B cell (primary cell): Measurements from ENCODE around the gene PRDM10. TPM values are rescaled to one million over a fixed set of nuclear protein-coding genes. Genes with fewer than 3 reads are reported as not detected.
A peak's percentile ranks its signal among the peaks of the same experiment; 100 is the strongest.

Source experiments
- ATAC-seq: fragments of 200-7000 bp; cut with Tn5 transposase; one replicate; pipeline ENCODE4 v1.10.0; 2021; ENCODE audit warnings: low read depth, mild to moderate bottlenecking, moderate number of reproducible peaks, moderate library complexity
- CTCF ChIA-PET: fragments of 350-600 bp; sonication (Branson Sonifier 250); formaldehyde crosslinking; loops from one replicate; lab custom pipeline; 2021; ENCODE audit warnings: antibody characterized with exemption, inconsistent platforms; lab: Charles Lee
- POLR2A ChIA-PET: fragments of 350-600 bp; sonication (Branson Sonifier 250); formaldehyde crosslinking; loops from one replicate; lab custom pipeline; 2021; ENCODE audit warnings: antibody characterized with exemption; lab: Charles Lee
- DNase-seq: peaks from one replicate; pipeline ENCODE4 v3.0.0; 2013
- H2AFZ ChIP-seq: 2 replicates; pipeline ENCODE4 v1.6.1; 2012; ENCODE audit warnings: mild to moderate bottlenecking, low read depth, low read length; ENCODE audit not compliant: insufficient read depth, poor library complexity, severe bottlenecking
- H3K27ac ChIP-seq, 2 donors: 1 replicate in 1 of 2; 2 replicates in 1 of 2; pipeline ENCODE4 v1.5.1; 2012 to 2013; ENCODE audit warnings: low read length in 2 of 2, mild to moderate bottlenecking in 2 of 2, moderate library complexity in 1 of 2
- H3K27me3 ChIP-seq, 4 experiments: fragments of 200-600 bp in 1 of 4; sonication (generic) in 1 of 4; replicated peaks in 1 of 4; 1 replicate in 2 of 4; 2 replicates in 2 of 4; pipeline versions ENCODE4 v1.6.1 to v1.7.0; 2013 to 2016; ENCODE audit warnings: low read length in 3 of 4, mild to moderate bottlenecking in 2 of 4, mixed read lengths in 1 of 4, moderate library complexity in 1 of 4; ENCODE audit not compliant: insufficient read depth in 4 of 4, control insufficient read depth in 3 of 4; ENCODE audit errors: control extremely low read depth in 1 of 4
- H3K36me3 ChIP-seq, 2 experiments: replicated peaks in 1 of 2; 1 replicate in 1 of 2; 2 replicates in 1 of 2; pipeline versions ENCODE4 v1.6.1 to v1.7.1; 2013; ENCODE audit warnings: low read length in 1 of 2; ENCODE audit not compliant: insufficient read depth in 2 of 2, control insufficient read depth in 1 of 2; ENCODE audit errors: control extremely low read depth in 1 of 2, extremely low read depth in 1 of 2
- H3K4me1 ChIP-seq, 2 donors: fragments of 200-600 bp in 1 of 2; sonication (generic) in 1 of 2; 1 replicate in 1 of 2; 2 replicates in 1 of 2; pipeline versions ENCODE4 v1.5.1 to v1.6.1; 2013 to 2017; ENCODE audit warnings: low read length in 2 of 2; ENCODE audit not compliant: control insufficient read depth in 2 of 2, insufficient read depth in 2 of 2
- H3K4me2 ChIP-seq: replicated peaks from 2 replicates; pipeline ENCODE3; 2012; ENCODE audit warnings: mild to moderate bottlenecking, low read depth, low read length; ENCODE audit not compliant: poor library complexity, severe bottlenecking
- H3K4me3 ChIP-seq, 5 experiments: fragments of 200-600 bp in 1 of 5; sonication (generic) in 1 of 5; 1 replicate in 3 of 5; 2 replicates in 2 of 5; pipeline versions ENCODE4 v1.5.1 to v1.7.0; 2011 to 2016; ENCODE audit warnings: low read length in 4 of 5, mild to moderate bottlenecking in 4 of 5, low read depth in 2 of 5, control low read depth in 1 of 5, moderate library complexity in 1 of 5; ENCODE audit not compliant: insufficient read depth in 1 of 5; ENCODE audit errors: control extremely low read depth in 1 of 5, extremely low read depth in 1 of 5
- H3K79me2 ChIP-seq: fragments of 200-600 bp; sonication (generic); one replicate; pipeline ENCODE4 v1.6.0; 2016; ENCODE audit warnings: low read length; ENCODE audit not compliant: control insufficient read depth, insufficient read depth
- H3K9ac ChIP-seq: fragments of 200-600 bp; sonication (generic); 2 replicates; pipeline ENCODE4 v1.6.1; 2017; ENCODE audit warnings: mild to moderate bottlenecking, low read length, moderate library complexity
- H3K9me3 ChIP-seq, 3 donors: one replicate each; pipeline versions ENCODE4 v1.6.1 to v1.7.1; 2013; ENCODE audit warnings: low read length in 2 of 3; ENCODE audit not compliant: control insufficient read depth in 2 of 3, insufficient read depth in 1 of 3; ENCODE audit errors: control extremely low read depth in 1 of 3
- H4K20me1 ChIP-seq: 2 replicates; pipeline ENCODE4 v1.6.0; 2012; ENCODE audit warnings: mild to moderate bottlenecking, low read length; ENCODE audit not compliant: insufficient read depth, control insufficient read depth, poor library complexity, severe bottlenecking
- H3K27ac Mint-ChIP-seq: one replicate; pipeline ENCODE4 v1.8.0; 2021; ENCODE audit warnings: mixed read lengths
- H3K27me3 Mint-ChIP-seq: one replicate; pipeline ENCODE4 v1.8.0; 2021; ENCODE audit warnings: mixed read lengths
- H3K4me1 Mint-ChIP-seq: one replicate; pipeline ENCODE4 v1.8.0; 2021; ENCODE audit warnings: mixed read lengths
- H3K4me3 Mint-ChIP-seq: one replicate; pipeline ENCODE4 v1.8.0; 2021; ENCODE audit warnings: mixed read lengths
- H3K9me3 Mint-ChIP-seq: one replicate; pipeline ENCODE4 v1.8.0; 2022; ENCODE audit warnings: mixed read lengths; ENCODE audit not compliant: insufficient read depth
- EZH2 ChIP-seq: IDR thresholded peaks from 2 replicates; pipeline ENCODE4 v1.6.1; 2012; ENCODE audit warnings: borderline replicate concordance, low read depth, mild to moderate bottlenecking, moderate library complexity, low read length; ENCODE audit not compliant: insufficient read depth, poor library complexity, severe bottlenecking
- WGBS: methylation state at CpG from one replicate; pipeline ENCODE4 v1.1.5; 2013; ENCODE audit warnings: missing lambda C conversion rate; ENCODE audit not compliant: insufficient coverage; 5-methylcytosine and 5-hydroxymethylcytosine counted together
- intact Hi-C: fragments of 100-400 bp; cut with micrococcal nuclease; formaldehyde crosslinking; loops from one replicate; pipeline ENCODE4 v1.10.0; 2022
- polyA plus RNA-seq: library from polyadenylated mRNA; depleted of rRNA; stranded (reverse); fragments of >200 nt; gene quantifications from 2 replicates; pipeline ENCODE4 v1.2.3, GENCODE V29; 2012
- total RNA-seq, 2 donors: library from RNA; stranded (reverse); fragments of 120-200 nt in 1 of 2; gene quantifications; 1 replicate in 1 of 2; 2 replicates in 1 of 2; pipeline versions ENCODE4 v1.2.3 to v1.2.4, GENCODE V29; 2013 to 2022
- TF ChIP-seq, protein P1 (sequence below): fragments of 200-600 bp; IDR thresholded peaks from one replicate; pipeline ENCODE4 v1.8.0; 2022; ENCODE audit warnings: antibody characterized with exemption, mild to moderate bottlenecking

Gene PRDM10
- total and polyA plus RNA-seq, 2 donors (not counting 1 experiment from before 2014, with no cell fraction given), result 4.5 to 17.5 TPM

DNA sequence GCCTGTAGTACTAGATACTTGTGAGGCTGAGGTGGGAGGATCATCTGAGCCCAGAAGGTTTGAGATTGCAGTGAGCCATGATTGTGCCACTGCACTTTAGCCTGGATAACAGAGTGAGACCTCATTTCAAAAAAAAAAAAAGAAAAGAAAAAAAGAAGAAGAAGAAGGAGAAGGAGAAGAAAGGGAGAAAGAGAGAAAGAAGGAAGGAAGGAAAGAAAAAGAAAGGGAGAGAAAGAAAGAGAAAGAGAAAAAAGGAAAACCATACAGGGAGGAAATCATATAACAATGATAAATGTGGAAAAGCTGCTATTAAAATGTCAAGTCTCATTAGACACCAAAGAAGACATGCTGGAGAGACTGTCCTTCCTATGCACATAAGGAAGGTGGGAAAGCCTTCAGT lies 5.7 kb upstream of the PRDM10 start:
- POLR2A ChIA-PET, result no interaction called here
- H3K36me3 ChIP-seq, result no peaks in the 10 kb centered on the region
- peaks cover 0 to 2% (median 0%) of the 10 kb centered on the region in 3 donors for H3K9me3 ChIP-seq
- TF ChIP-seq, protein P1, sequence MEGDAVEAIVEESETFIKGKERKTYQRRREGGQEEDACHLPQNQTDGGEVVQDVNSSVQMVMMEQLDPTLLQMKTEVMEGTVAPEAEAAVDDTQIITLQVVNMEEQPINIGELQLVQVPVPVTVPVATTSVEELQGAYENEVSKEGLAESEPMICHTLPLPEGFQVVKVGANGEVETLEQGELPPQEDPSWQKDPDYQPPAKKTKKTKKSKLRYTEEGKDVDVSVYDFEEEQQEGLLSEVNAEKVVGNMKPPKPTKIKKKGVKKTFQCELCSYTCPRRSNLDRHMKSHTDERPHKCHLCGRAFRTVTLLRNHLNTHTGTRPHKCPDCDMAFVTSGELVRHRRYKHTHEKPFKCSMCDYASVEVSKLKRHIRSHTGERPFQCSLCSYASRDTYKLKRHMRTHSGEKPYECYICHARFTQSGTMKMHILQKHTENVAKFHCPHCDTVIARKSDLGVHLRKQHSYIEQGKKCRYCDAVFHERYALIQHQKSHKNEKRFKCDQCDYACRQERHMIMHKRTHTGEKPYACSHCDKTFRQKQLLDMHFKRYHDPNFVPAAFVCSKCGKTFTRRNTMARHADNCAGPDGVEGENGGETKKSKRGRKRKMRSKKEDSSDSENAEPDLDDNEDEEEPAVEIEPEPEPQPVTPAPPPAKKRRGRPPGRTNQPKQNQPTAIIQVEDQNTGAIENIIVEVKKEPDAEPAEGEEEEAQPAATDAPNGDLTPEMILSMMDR, result peak; percentile 12
- TF ChIP-seq EZH2, result no peak
- H2AFZ ChIP-seq, result no peak overlapping the region
- no peak overlapping the region for H3K4me2 ChIP-seq
- Mint-ChIP-seq H3K9me3 (no peaks in the 10 kb centered on the region), H3K27me3 (peaks cover 30% of the 10 kb centered on the region), H3K4me1 (peaks cover 16% of the 10 kb centered on the region), H3K27ac (no peak overlapping the region), H3K4me3 (no peak overlapping the region)
- no peak overlapping the region for H3K27ac ChIP-seq
- H3K9ac ChIP-seq, result no peak overlapping the region
- peaks cover 0 to 21% (median 7%) of the 10 kb centered on the region in 4 experiments for H3K27me3 ChIP-seq
- no peak overlapping the region for H3K4me3 ChIP-seq
- CTCF ChIA-PET, result interaction anchor here (1.2 kb wide), 1 partner anchor 16 kb away, joined by 4 read pairs; no protein-coding TSS in a partner anchor
- H4K20me1 ChIP-seq, result no peaks in the 10 kb centered on the region
- no peaks in the 10 kb centered on the region for H3K79me2 ChIP-seq
- no peak for ATAC-seq
- intact Hi-C loops, result no loop called here
- peaks cover 12 to 15% of the 10 kb centered on the region in 2 donors for H3K4me1 ChIP-seq
- DNase-seq, result no peak

DNA sequence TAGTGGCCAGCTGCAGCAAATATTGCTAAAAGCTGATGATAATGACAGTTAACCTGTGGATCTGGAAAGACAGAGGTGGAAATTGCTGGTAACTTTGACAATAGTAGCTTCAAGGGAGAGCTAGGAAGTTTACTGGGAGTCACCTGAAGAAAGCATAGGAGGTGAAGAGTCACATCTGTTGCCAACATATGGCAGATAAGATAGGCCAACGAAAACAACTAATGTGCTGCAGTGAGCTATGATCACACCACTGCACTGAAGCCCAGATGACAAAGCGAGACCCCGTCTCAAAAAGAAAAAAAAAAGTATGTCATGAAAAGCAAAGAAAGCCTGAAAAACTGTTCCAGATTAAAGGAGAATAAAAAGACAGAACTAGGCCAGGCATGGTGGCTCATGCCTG lies 4.3 kb upstream of the PRDM10 start:
- no peak overlapping the region for H2AFZ ChIP-seq
- H3K27me3 Mint-ChIP-seq, result peaks cover 30% of the 10 kb centered on the region
- H3K4me1 Mint-ChIP-seq, result peaks cover 16% of the 10 kb centered on the region
- H3K36me3 ChIP-seq, result no peaks in the 10 kb centered on the region
- no peak overlapping the region for H3K27ac ChIP-seq
- peaks cover 12 to 15% of the 10 kb centered on the region in 2 donors for H3K4me1 ChIP-seq
- no peak overlapping the region for H3K27ac Mint-ChIP-seq
- H3K27me3 ChIP-seq, result peaks cover 0 to 11% (median 4%) of the 10 kb centered on the region in 4 experiments
- POLR2A ChIA-PET, result no interaction called here
- WGBS, result 98% methylated on average over 3 of the region's 3 CpGs
- no peak overlapping the region for H3K4me2 ChIP-seq
- TF ChIP-seq EZH2, result no peak
- TF ChIP-seq, protein P1, result no peak
- CTCF ChIA-PET, result interaction anchor here (0.9 to 1.2 kb wide), 2 partner anchors 15 to 20 kb away, joined by 3 to 4 read pairs; no protein-coding TSS in a partner anchor
- no peaks in the 10 kb centered on the region for H3K79me2 ChIP-seq
- H3K9ac ChIP-seq, result no peak overlapping the region
- H3K4me3 Mint-ChIP-seq, result no peak overlapping the region
- H3K9me3 ChIP-seq, result peaks cover 0 to 2% (median 0%) of the 10 kb centered on the region in 3 donors
- DNase-seq (no peak), ATAC-seq (no peak)
- H3K4me3 ChIP-seq, result no peak overlapping the region
- no peaks in the 10 kb centered on the region for H3K9me3 Mint-ChIP-seq
- intact Hi-C loops, result no loop called here
- no peaks in the 10 kb centered on the region for H4K20me1 ChIP-seq
